Activated CD4-positive, alpha-beta memory T cell treated with anti-CD3 and anti-CD28 coated beads, Interleukin-2, amount 10 ng/mL, durations not matched to agents 7 days and 5 days (primary cell): ENCODE data around the gene IGF1. TPM values are rescaled to one million over a fixed set of nuclear protein-coding genes. Genes with fewer than 3 reads are reported as not detected.

Experiments
- CTCF ChIA-PET: fragments of 350-600 bp; sonication (Branson Sonifier 250); formaldehyde crosslinking; loops from one replicate; lab custom pipeline; 2021; ENCODE audit warnings: antibody characterized with exemption, inconsistent platforms; lab: Charles Lee
- POLR2A ChIA-PET: fragments of 350-600 bp; sonication (Branson Sonifier 250); formaldehyde crosslinking; loops from one replicate; lab custom pipeline; 2021; ENCODE audit warnings: antibody characterized with exemption; lab: Charles Lee
- DNase-seq: peaks from one replicate; pipeline ENCODE4 v3.0.0-alpha.2; 2020
- H3K27ac Mint-ChIP-seq: one replicate; pipeline ENCODE4 v1.8.0; 2021; ENCODE audit warnings: mild to moderate bottlenecking, mixed read lengths
- H3K27me3 Mint-ChIP-seq: one replicate; pipeline ENCODE4 v1.8.0; 2021; ENCODE audit warnings: mixed read lengths
- H3K36me3 Mint-ChIP-seq: one replicate; pipeline ENCODE4 v1.8.0; 2021; ENCODE audit warnings: low read depth, mixed read lengths
- H3K4me1 Mint-ChIP-seq: one replicate; pipeline ENCODE4 v1.8.0; 2021; ENCODE audit warnings: mixed read lengths
- H3K4me3 Mint-ChIP-seq: one replicate; pipeline ENCODE4 v1.8.0; 2021; ENCODE audit warnings: mild to moderate bottlenecking, mixed read lengths
- H3K9me3 Mint-ChIP-seq: one replicate; pipeline ENCODE4 v1.8.0; 2021; ENCODE audit warnings: mixed read lengths
- total RNA-seq, 2 experiments: library from RNA; stranded (reverse); gene quantifications; one replicate each; pipeline ENCODE4 v1.2.3, GENCODE V29; 2021

IGF1 gene
- total RNA-seq = under 1 TPM; 0.48 to 0.86 TPM

- H3K27me3 Mint-ChIP-seq = peaks cover 2% of the 10 kb centered on the region
- H3K4me3 Mint-ChIP-seq = no peak within 1 kb of the TSS
- no peaks in the 10 kb centered on the region for H3K9me3 Mint-ChIP-seq
- ChIA-PET POLR2A (no interaction called here), CTCF (no interaction called here)
- no peak within 1 kb of the TSS for H3K27ac Mint-ChIP-seq
- no peak for DNase-seq
- H3K36me3 Mint-ChIP-seq = no peaks in the 10 kb centered on the region
- H3K4me1 Mint-ChIP-seq = peaks cover 33% of the 10 kb centered on the region
These were observed at the start of gene IGF1 for GRCh38 chr12:102480406-102480805. IGF1 (minus strand) TSS chr12:102480563; CDS start chr12:102480381, 182 bp downstream.

- DNase-seq = no peak
- Mint-ChIP-seq H3K9me3 (no peaks in the 10 kb centered on the region), H3K36me3 (no peaks in the 10 kb centered on the region), H3K27me3 (peaks cover 1% of the 10 kb centered on the region), H3K4me1 (no peaks in the 10 kb centered on the region), H3K27ac (no peak overlapping the region), H3K4me3 (no peak overlapping the region)
- CTCF ChIA-PET = no interaction called here
- POLR2A ChIA-PET = no interaction called here
These were observed 47.7 kb upstream of the IGF1 start for GRCh38 chr12:102528111-102528510.

- Mint-ChIP-seq H3K36me3 (no peaks in the 10 kb centered on the region), H3K27me3 (peaks cover 1% of the 10 kb centered on the region), H3K4me1 (no peaks in the 10 kb centered on the region), H3K27ac (no peak overlapping the region), H3K9me3 (no peaks in the 10 kb centered on the region), H3K4me3 (no peak overlapping the region)
- no peak for DNase-seq
- ChIA-PET CTCF (no interaction called here), POLR2A (no interaction called here)
These were observed 46.9 kb upstream of the IGF1 start for GRCh38 chr12:102527171-102527720.

- no peak overlapping the region for H3K4me3 Mint-ChIP-seq
- CTCF ChIA-PET = no interaction called here
- no peak for DNase-seq
- H3K27me3 Mint-ChIP-seq = peaks cover 1% of the 10 kb centered on the region
- H3K4me1 Mint-ChIP-seq = no peaks in the 10 kb centered on the region
- H3K9me3 Mint-ChIP-seq = no peaks in the 10 kb centered on the region
- POLR2A ChIA-PET = no interaction called here
- no peak overlapping the region for H3K27ac Mint-ChIP-seq
- no peaks in the 10 kb centered on the region for H3K36me3 Mint-ChIP-seq
These were observed 46.3 kb upstream of the IGF1 start for GRCh38 chr12:102526656-102527055.

- CTCF ChIA-PET = no interaction called here
These were observed 42.4 kb upstream of the IGF1 start for GRCh38 chr12:102522768-102523167.

GRCh38 chr12:102521662-102522277 lies 41.4 kb upstream of the IGF1 start:
- Mint-ChIP-seq H3K27me3 (peaks cover 3% of the 10 kb centered on the region), H3K27ac (no peak overlapping the region), H3K36me3 (no peaks in the 10 kb centered on the region), H3K9me3 (no peaks in the 10 kb centered on the region), H3K4me3 (no peak overlapping the region), H3K4me1 (no peaks in the 10 kb centered on the region)
- no peak for DNase-seq
- CTCF ChIA-PET = no interaction called here
- POLR2A ChIA-PET = no interaction called here

More at GRCh38 chr12:102522768-102523167, 42.4 kb upstream of the IGF1 start:
- POLR2A ChIA-PET = no interaction called here
- no peak for DNase-seq
- no peaks in the 10 kb centered on the region for H3K4me1 Mint-ChIP-seq
- H3K9me3 Mint-ChIP-seq = no peaks in the 10 kb centered on the region
- no peaks in the 10 kb centered on the region for H3K36me3 Mint-ChIP-seq
- no peak overlapping the region for H3K27ac Mint-ChIP-seq
- H3K4me3 Mint-ChIP-seq = no peak overlapping the region
- H3K27me3 Mint-ChIP-seq = peaks cover 3% of the 10 kb centered on the region

GRCh38 chr12:102518871-102519270 lies 38.5 kb upstream of the IGF1 start:
- ChIA-PET POLR2A (no interaction called here), CTCF (no interaction called here)
- no peak for DNase-seq
- Mint-ChIP-seq H3K27me3 (peaks cover 3% of the 10 kb centered on the region), H3K27ac (no peak overlapping the region), H3K4me1 (no peaks in the 10 kb centered on the region), H3K9me3 (no peaks in the 10 kb centered on the region), H3K36me3 (no peaks in the 10 kb centered on the region), H3K4me3 (no peak overlapping the region)

- DNase-seq = no peak
- POLR2A ChIA-PET = no interaction called here
- no peak overlapping the region for H3K27ac Mint-ChIP-seq
- no peaks in the 10 kb centered on the region for H3K36me3 Mint-ChIP-seq
- H3K9me3 Mint-ChIP-seq = no peaks in the 10 kb centered on the region
- peaks cover 2% of the 10 kb centered on the region for H3K4me1 Mint-ChIP-seq
- peaks cover 9% of the 10 kb centered on the region for H3K27me3 Mint-ChIP-seq
- CTCF ChIA-PET = no interaction called here
- no peak overlapping the region for H3K4me3 Mint-ChIP-seq
These were observed 34.3 kb upstream of the IGF1 start for GRCh38 chr12:102514696-102515095.

GRCh38 chr12:102513739-102514138 lies 33.4 kb upstream of the IGF1 start:
- H3K27me3 Mint-ChIP-seq = peaks cover 9% of the 10 kb centered on the region
- no peaks in the 10 kb centered on the region for H3K9me3 Mint-ChIP-seq
- H3K27ac Mint-ChIP-seq = no peak overlapping the region
- no peak overlapping the region for H3K4me3 Mint-ChIP-seq
- ChIA-PET POLR2A (no interaction called here), CTCF (no interaction called here)
- H3K4me1 Mint-ChIP-seq = peaks cover 2% of the 10 kb centered on the region
- no peaks in the 10 kb centered on the region for H3K36me3 Mint-ChIP-seq
- no peak for DNase-seq

GRCh38 chr12:102513272-102513671 lies 32.9 kb upstream of the IGF1 start:
- H3K9me3 Mint-ChIP-seq = no peaks in the 10 kb centered on the region

GRCh38 chr12:102512523-102512922 lies 32.2 kb upstream of the IGF1 start:
- POLR2A ChIA-PET = no interaction called here
- H3K4me3 Mint-ChIP-seq = no peak overlapping the region

More at GRCh38 chr12:102513272-102513671, 32.9 kb upstream of the IGF1 start:
- Mint-ChIP-seq H3K36me3 (no peaks in the 10 kb centered on the region), H3K4me3 (no peak overlapping the region), H3K27ac (no peak overlapping the region), H3K27me3 (peaks cover 9% of the 10 kb centered on the region), H3K4me1 (peaks cover 2% of the 10 kb centered on the region)
- no peak for DNase-seq
- CTCF ChIA-PET = no interaction called here
- POLR2A ChIA-PET = no interaction called here

GRCh38 chr12:102511575-102511974 lies 31.2 kb upstream of the IGF1 start:
- no peak for DNase-seq
- CTCF ChIA-PET = no interaction called here
- peaks cover 9% of the 10 kb centered on the region for H3K27me3 Mint-ChIP-seq

More at GRCh38 chr12:102512523-102512922, 32.2 kb upstream of the IGF1 start:
- peaks cover 9% of the 10 kb centered on the region for H3K27me3 Mint-ChIP-seq
- H3K4me1 Mint-ChIP-seq = peaks cover 2% of the 10 kb centered on the region
- H3K27ac Mint-ChIP-seq = no peak overlapping the region
- DNase-seq = no peak
- H3K36me3 Mint-ChIP-seq = no peaks in the 10 kb centered on the region
- CTCF ChIA-PET = no interaction called here
- peaks cover under 1% of the 10 kb centered on the region for H3K9me3 Mint-ChIP-seq

GRCh38 chr12:102510463-102510862 lies 30.1 kb upstream of the IGF1 start:
- Mint-ChIP-seq H3K36me3 (no peaks in the 10 kb centered on the region), H3K4me1 (peaks cover 2% of the 10 kb centered on the region), H3K9me3 (peaks cover 2% of the 10 kb centered on the region), H3K27me3 (peaks cover 10% of the 10 kb centered on the region), H3K27ac (no peak overlapping the region), H3K4me3 (no peak overlapping the region)
- CTCF ChIA-PET = no interaction called here
- no peak for DNase-seq
- POLR2A ChIA-PET = no interaction called here

More at GRCh38 chr12:102511575-102511974, 31.2 kb upstream of the IGF1 start:
- H3K4me3 Mint-ChIP-seq = no peak overlapping the region
- peaks cover 2% of the 10 kb centered on the region for H3K9me3 Mint-ChIP-seq
- POLR2A ChIA-PET = no interaction called here
- H3K4me1 Mint-ChIP-seq = peaks cover 2% of the 10 kb centered on the region
- H3K36me3 Mint-ChIP-seq = no peaks in the 10 kb centered on the region
- H3K27ac Mint-ChIP-seq = no peak overlapping the region

GRCh38 chr12:102510031-102510430 lies 29.7 kb upstream of the IGF1 start:
- no peak for DNase-seq
- ChIA-PET CTCF (no interaction called here), POLR2A (no interaction called here)
- Mint-ChIP-seq H3K36me3 (no peaks in the 10 kb centered on the region), H3K27me3 (peaks cover 10% of the 10 kb centered on the region), H3K4me3 (no peak overlapping the region), H3K9me3 (peaks cover 2% of the 10 kb centered on the region), H3K4me1 (peaks cover 2% of the 10 kb centered on the region), H3K27ac (no peak overlapping the region)
